CD4-positive, alpha-beta T cell (primary cell): Measurements from ENCODE around the gene GULP1. TPM values are rescaled to one million over a fixed set of nuclear protein-coding genes. Genes with fewer than 3 reads are reported as not detected.
A peak's percentile ranks its signal among the peaks of the same experiment; 100 is the strongest.

Source experiments
- ATAC-seq: fragments of 200-7000 bp; cut with Tn5 transposase; one replicate; pipeline ENCODE4 v1.10.0; 2022; ENCODE audit warnings: mild to moderate bottlenecking; ENCODE audit not compliant: poor library complexity
- CTCF ChIA-PET: fragments of 350-600 bp; sonication (Branson Sonifier 250); formaldehyde crosslinking; loops from one replicate; lab custom pipeline; 2021; ENCODE audit warnings: antibody characterized with exemption, inconsistent platforms; lab: Charles Lee
- POLR2A ChIA-PET: fragments of 350-600 bp; sonication (Branson Sonifier 250); formaldehyde crosslinking; loops from one replicate; lab custom pipeline; 2021; ENCODE audit warnings: antibody characterized with exemption, inconsistent platforms; lab: Charles Lee
- DNase-seq, 14 experiments: peaks; one replicate each; pipeline ENCODE4 v3.0.0-alpha.2; 2013 to 2020; ENCODE audit warnings: mixed read lengths in 2 of 14
- H3K27ac ChIP-seq, 2 donors: one replicate each; pipeline versions ENCODE4 v1.5.1 to v1.7.0; 2013; ENCODE audit warnings: low read length in 2 of 2, low read depth in 1 of 2, mild to moderate bottlenecking in 1 of 2
- H3K27me3 ChIP-seq, 2 experiments: 1 replicate in 1 of 2; 2 replicates in 1 of 2; pipeline versions ENCODE4 v1.6.1 to v1.7.0; 2013; ENCODE audit warnings: low read length in 2 of 2, control low read depth in 1 of 2, mild to moderate bottlenecking in 1 of 2, moderate library complexity in 1 of 2; ENCODE audit not compliant: insufficient read depth in 2 of 2, control insufficient read depth in 1 of 2
- H3K36me3 ChIP-seq: one replicate; pipeline ENCODE4 v1.6.1; 2013; ENCODE audit warnings: low read length, control low read depth; ENCODE audit not compliant: insufficient read depth
- H3K4me1 ChIP-seq: one replicate; pipeline ENCODE4 v1.6.1; 2013; ENCODE audit warnings: low read length, control low read depth; ENCODE audit not compliant: insufficient read depth
- H3K4me3 ChIP-seq: one replicate; pipeline ENCODE4 v1.5.1; 2013; ENCODE audit warnings: mild to moderate bottlenecking, low read length, moderate library complexity
- H3K9me3 ChIP-seq, 2 experiments: 1 replicate in 1 of 2; 2 replicates in 1 of 2; pipeline versions ENCODE4 v1.6.1 to v1.7.0; 2013; ENCODE audit warnings: low read length in 2 of 2, mild to moderate bottlenecking in 2 of 2, control low read depth in 1 of 2, moderate library complexity in 1 of 2; ENCODE audit not compliant: control insufficient read depth in 1 of 2, insufficient read depth in 1 of 2
- H3K27ac Mint-ChIP-seq: one replicate; pipeline ENCODE4 v1.8.0; 2020; ENCODE audit warnings: mixed read lengths
- H3K27me3 Mint-ChIP-seq: one replicate; pipeline ENCODE4 v1.8.0; 2021; ENCODE audit warnings: mixed read lengths
- H3K36me3 Mint-ChIP-seq: one replicate; pipeline ENCODE4 v1.8.0; 2021; ENCODE audit warnings: low read depth, mixed read lengths
- H3K4me1 Mint-ChIP-seq: one replicate; pipeline ENCODE4 v1.8.0; 2021; ENCODE audit warnings: low read depth, mixed read lengths
- H3K4me3 Mint-ChIP-seq: one replicate; pipeline ENCODE4 v1.8.0; 2020; ENCODE audit warnings: mild to moderate bottlenecking, mixed read lengths
- H3K9me3 Mint-ChIP-seq: one replicate; pipeline ENCODE4 v1.8.0; 2020; ENCODE audit warnings: mixed read lengths
- intact Hi-C, 2 experiments: fragments of 100-400 bp; cut with DNase I in 1 of 2; cut with micrococcal nuclease in 1 of 2; formaldehyde crosslinking; loops; one replicate each; pipeline versions ENCODE4 v1.15.1 to v1.9.0; 2023 to 2025; cut with DNase I, micrococcal nuclease
- total RNA-seq, 174 experiments: library from RNA in 2 of 174; stranded (reverse) in 2 of 174; gene quantifications; one replicate each; pipeline ENCODE4 v1.2.3 and lab custom pipeline; 2021 to 2026
- TF ChIP-seq, protein P1 (sequence below): fragments of 200-600 bp; IDR thresholded peaks from one replicate; pipeline ENCODE4 v1.8.0; 2022; ENCODE audit warnings: antibody characterized with exemption, mild to moderate bottlenecking

The GULP1 gene
- total RNA-seq, 2 experiments from 2014 or later: not detected

DNA sequence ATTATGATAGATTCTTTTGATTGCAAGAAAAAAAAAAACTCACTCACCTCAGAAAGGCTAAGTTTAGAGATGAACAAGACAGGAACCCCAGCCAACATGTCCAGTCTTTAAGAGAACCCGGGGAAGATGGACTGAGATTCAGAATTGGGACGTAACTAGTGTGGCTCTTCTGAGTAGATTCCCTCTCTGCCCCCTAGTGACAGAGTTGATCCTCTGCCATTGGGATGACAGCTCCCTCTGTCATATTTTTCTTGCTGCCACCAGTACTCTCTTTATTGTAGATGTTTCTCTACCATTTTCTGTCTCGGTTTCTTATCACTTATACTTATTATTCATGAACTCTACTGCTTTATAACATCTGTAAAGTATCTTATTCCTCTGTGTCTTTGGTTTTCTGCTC is 77.7 kb downstream of the GULP1 start:
- TF ChIP-seq, protein P1, sequence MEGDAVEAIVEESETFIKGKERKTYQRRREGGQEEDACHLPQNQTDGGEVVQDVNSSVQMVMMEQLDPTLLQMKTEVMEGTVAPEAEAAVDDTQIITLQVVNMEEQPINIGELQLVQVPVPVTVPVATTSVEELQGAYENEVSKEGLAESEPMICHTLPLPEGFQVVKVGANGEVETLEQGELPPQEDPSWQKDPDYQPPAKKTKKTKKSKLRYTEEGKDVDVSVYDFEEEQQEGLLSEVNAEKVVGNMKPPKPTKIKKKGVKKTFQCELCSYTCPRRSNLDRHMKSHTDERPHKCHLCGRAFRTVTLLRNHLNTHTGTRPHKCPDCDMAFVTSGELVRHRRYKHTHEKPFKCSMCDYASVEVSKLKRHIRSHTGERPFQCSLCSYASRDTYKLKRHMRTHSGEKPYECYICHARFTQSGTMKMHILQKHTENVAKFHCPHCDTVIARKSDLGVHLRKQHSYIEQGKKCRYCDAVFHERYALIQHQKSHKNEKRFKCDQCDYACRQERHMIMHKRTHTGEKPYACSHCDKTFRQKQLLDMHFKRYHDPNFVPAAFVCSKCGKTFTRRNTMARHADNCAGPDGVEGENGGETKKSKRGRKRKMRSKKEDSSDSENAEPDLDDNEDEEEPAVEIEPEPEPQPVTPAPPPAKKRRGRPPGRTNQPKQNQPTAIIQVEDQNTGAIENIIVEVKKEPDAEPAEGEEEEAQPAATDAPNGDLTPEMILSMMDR: no peak
- Mint-ChIP-seq H3K4me1 (no peaks in the 10 kb centered on the region), H3K9me3 (no peaks in the 10 kb centered on the region), H3K27me3 (no peaks in the 10 kb centered on the region), H3K27ac (no peak overlapping the region), H3K36me3 (no peaks in the 10 kb centered on the region), H3K4me3 (no peak overlapping the region)
- DNase-seq: peak in 2 of 14 experiments; percentile 2 to 13
- Histone ChIP-seq H3K27ac (no peak overlapping the region), H3K4me3 (no peak overlapping the region), H3K27me3 (no peaks in the 10 kb centered on the region), H3K9me3 (no peaks in the 10 kb centered on the region), H3K4me1 (no peaks in the 10 kb centered on the region), H3K36me3 (no peaks in the 10 kb centered on the region)
- ChIA-PET CTCF (no interaction called here), POLR2A (no interaction called here)
- intact Hi-C loops: loop anchor here in 1 of 2 experiments (5.0 kb wide), 1 partner anchor 1507 kb away; no protein-coding TSS in a partner anchor
- ATAC-seq: no peak

DNA sequence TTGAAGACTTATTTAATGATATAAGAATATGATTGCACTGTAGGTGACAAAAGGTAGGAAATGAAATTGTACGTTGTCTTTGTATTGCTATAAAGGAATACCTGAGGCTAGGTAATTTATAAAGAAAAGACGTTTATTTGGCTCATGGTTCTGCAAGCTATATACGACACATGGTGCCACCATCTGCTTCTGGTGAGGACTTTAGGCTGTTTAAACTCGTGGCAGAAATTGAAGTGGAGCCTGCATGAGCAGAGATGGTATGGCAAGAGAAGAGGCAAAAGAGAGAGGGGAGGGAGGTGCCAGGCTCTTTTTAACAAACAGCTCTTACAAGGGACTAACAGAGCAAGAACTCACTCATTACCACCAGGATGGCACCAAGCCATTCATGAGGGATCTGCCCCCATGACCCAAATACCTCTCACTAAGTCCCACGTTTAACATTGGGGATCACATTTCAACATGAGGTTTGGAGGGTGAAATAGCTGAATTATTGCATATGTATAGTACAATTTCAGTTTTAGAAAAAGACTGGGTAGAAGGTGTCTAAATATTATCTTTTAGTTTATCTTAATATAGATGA is 86.8 kb downstream of the GULP1 start:
- H3K27me3 ChIP-seq: no peaks in the 10 kb centered on the region
- H3K4me3 ChIP-seq: no peak overlapping the region
- no peak overlapping the region for H3K4me3 Mint-ChIP-seq
- H3K36me3 ChIP-seq: no peaks in the 10 kb centered on the region
- no peaks in the 10 kb centered on the region for H3K27me3 Mint-ChIP-seq
- no peaks in the 10 kb centered on the region for H3K36me3 Mint-ChIP-seq
- ATAC-seq: no peak
- H3K4me1 Mint-ChIP-seq: no peaks in the 10 kb centered on the region
- no peak for DNase-seq
- no peaks in the 10 kb centered on the region for H3K9me3 ChIP-seq
- H3K27ac ChIP-seq: no peak overlapping the region
- no peak overlapping the region for H3K27ac Mint-ChIP-seq
- POLR2A ChIA-PET: no interaction called here
- no peaks in the 10 kb centered on the region for H3K9me3 Mint-ChIP-seq
- no peaks in the 10 kb centered on the region for H3K4me1 ChIP-seq
- CTCF ChIA-PET: no interaction called here
- intact Hi-C loops: no loop called here
- TF ChIP-seq, protein P1: no peak

DNA sequence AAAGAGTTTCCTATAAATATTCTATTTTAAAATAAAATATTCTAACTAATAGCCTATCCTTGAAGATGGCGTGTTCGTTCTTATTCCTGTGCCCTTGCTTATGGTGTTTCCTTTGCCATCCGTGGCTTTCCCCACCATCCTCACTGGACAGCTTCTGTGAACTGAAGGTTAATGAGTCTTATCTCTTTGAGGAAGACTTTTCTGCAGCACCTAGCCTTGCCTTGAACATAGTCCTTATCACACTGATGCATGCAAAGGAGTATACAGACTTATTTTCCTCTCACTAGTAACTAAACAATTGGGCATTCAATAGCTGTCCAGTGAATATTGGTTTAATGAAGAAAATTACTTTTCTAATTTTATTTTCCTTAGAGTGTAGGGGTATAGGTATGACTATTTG is 88.1 kb downstream of the GULP1 start:
- H3K9me3 Mint-ChIP-seq: no peaks in the 10 kb centered on the region
- H3K9me3 ChIP-seq: peaks cover 0 to 2% of the 10 kb centered on the region in 2 experiments
- H3K36me3 Mint-ChIP-seq: no peaks in the 10 kb centered on the region
- no peak overlapping the region for H3K27ac ChIP-seq
- ChIA-PET CTCF (no interaction called here), POLR2A (no interaction called here)
- H3K4me1 ChIP-seq: no peaks in the 10 kb centered on the region
- H3K4me1 Mint-ChIP-seq: no peaks in the 10 kb centered on the region
- H3K27ac Mint-ChIP-seq: no peak overlapping the region
- TF ChIP-seq, protein P1: no peak
- no peaks in the 10 kb centered on the region for H3K27me3 Mint-ChIP-seq
- no peak overlapping the region for H3K4me3 Mint-ChIP-seq
- ATAC-seq (no peak), DNase-seq (no peak)
- H3K36me3 ChIP-seq: no peaks in the 10 kb centered on the region
- intact Hi-C loops: no loop called here
- no peak overlapping the region for H3K4me3 ChIP-seq
- no peaks in the 10 kb centered on the region for H3K27me3 ChIP-seq
